ENCODE results near the gene TSNAX. TPM values are rescaled to one million over a fixed set of nuclear protein-coding genes. Genes with fewer than 3 reads are reported as not detected.
A peak's percentile ranks its signal among the peaks of the same experiment; 100 is the strongest.

The TSNAX gene
- total RNA-seq, 2 experiments from 2014 or later: 25.7 to 28.2 TPM

DNA sequence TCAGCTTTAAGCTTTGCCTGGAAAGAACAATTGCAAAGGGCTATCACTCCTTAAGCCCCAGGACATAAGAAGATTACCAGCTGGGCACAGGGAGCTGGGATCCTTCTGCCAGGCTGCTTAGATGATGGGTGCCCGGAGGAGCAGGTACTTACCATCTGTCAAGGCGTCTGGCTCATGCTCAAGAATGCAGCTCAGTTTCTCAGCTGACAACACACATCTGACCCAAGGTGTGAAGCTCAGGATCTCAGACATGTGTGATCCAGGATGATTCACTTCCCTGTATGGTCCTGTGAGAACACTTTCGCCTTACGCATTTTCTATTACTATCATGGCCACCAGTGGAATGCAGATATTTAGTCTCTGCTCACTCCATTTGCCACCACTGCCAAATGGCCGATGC, 83.4 kb downstream of the TSNAX start:
- peaks cover 11% of the 10 kb centered on the region for H3K36me3 Mint-ChIP-seq (ENCODE audit: low read depth)
- no peak overlapping the region for H3K4me3 Mint-ChIP-seq
- H3K9me3 Mint-ChIP-seq: peaks cover 16% of the 10 kb centered on the region
- H3K27ac Mint-ChIP-seq: no peak overlapping the region
- peak; percentile 36 for DNase-seq
- CTCF ChIA-PET: interaction anchor here (1.1 to 2.1 kb wide), 2 partner anchors 8 to 10 kb away, joined by 3 to 10 read pairs; no protein-coding TSS in a partner anchor
- intact Hi-C loops (cut with micrococcal nuclease): loop anchor here (1.0 to 5.0 kb wide), 3 partner anchors 16 to 640 kb away; no protein-coding TSS in a partner anchor
- no peaks in the 10 kb centered on the region for H3K27me3 Mint-ChIP-seq (ENCODE audit: low read depth)
- peaks cover 46% of the 10 kb centered on the region for H3K4me1 Mint-ChIP-seq (ENCODE audit: low read depth)

DNA sequence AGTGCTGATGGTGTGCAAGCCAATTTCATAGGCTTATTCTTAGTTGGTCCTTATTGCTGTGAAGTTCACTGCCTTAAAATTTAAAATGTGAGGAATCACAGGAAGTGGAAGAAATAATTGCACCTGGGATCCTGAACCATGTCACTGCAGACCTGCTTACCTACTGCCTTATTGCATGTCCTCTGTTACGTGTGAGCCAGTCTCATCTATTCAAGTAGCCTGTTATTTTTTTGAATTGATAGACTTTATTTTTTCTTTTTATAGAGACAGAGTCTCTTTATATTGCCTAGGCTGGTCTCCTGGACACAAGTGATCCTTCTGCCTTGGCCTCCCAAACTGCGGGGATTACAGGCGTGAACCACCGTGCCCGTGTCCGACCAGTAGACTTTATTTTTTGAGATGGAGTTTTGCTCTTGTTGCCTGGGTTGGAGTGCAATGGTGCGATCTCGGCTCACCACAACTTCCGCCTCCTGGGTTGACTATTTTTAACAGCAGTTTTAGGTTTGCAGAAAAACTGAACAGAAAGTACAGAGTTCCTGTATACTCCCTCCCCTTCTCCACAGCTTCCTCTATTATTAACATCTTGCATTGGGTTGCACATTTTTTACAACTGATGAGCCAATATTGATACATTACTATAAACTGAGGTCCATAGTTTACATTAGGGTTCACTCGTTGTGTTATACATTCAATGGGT, 84.1 kb downstream of the TSNAX start:
- CTCF ChIA-PET: interaction anchor here (1.2 to 2.1 kb wide), 2 partner anchors 9 to 10 kb away, joined by 8 to 10 read pairs; no protein-coding TSS in a partner anchor
- Mint-ChIP-seq H3K4me1 (ENCODE audit: low read depth) (peaks cover 46% of the 10 kb centered on the region), H3K4me3 (peak overlapping the region; percentile 41), H3K9me3 (peaks cover 16% of the 10 kb centered on the region), H3K36me3 (ENCODE audit: low read depth) (peaks cover 11% of the 10 kb centered on the region), H3K27ac (peak overlapping the region; percentile 83), H3K27me3 (ENCODE audit: low read depth) (no peaks in the 10 kb centered on the region)
- intact Hi-C loops (cut with micrococcal nuclease): loop anchor here (1.0 to 5.0 kb wide), 3 partner anchors 16 to 640 kb away; no protein-coding TSS in a partner anchor
- peak; percentile 82 for DNase-seq

DNA sequence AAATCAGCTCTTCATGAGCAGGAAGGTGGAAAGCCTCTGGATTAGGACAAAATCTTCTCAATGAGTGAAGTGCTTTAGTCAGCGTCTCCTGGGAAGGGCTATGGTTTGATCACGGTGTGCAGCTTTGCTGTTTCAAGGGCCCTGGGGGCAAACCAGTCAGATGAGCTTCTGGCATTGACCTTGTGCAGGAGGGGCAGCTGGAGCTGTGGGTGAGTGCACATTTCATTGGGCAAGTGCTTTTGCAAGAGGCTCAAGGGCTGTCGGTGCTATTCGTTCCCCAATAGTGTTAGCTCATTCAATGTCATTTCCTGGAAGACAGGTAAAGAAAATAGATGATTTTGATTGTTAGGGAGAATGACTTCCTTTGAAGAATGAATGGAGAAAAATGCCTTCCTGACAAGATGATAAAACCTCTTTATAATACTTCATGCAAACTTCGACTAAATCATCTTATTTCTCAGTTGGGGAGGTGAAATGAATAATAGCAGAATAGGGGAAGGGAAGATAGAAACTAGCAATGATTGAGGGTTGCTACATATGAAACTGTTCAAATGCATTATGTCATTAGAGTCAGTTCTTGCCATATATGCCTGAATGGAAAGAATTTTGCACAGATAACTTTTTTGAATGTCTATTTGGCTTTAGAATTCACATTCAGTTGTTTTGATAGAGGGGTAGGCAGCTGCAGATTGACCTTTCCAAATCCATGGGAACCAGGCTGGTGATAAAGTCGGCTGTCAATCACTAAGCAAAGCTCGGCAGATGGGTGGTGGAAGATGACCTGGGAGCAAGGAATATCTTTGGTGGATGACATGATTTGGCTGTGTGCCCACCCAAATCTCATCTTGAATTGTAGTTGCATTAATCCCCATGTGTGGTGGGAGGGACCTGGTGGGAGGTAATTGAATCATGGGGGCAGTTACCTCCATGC, 85.2 kb downstream of the TSNAX start:
- DNase-seq: peak; percentile 22
- peak overlapping the region; percentile 83 for H3K27ac Mint-ChIP-seq
- peaks cover 46% of the 10 kb centered on the region for H3K4me1 Mint-ChIP-seq (ENCODE audit: low read depth)
- H3K4me3 Mint-ChIP-seq: peak overlapping the region; percentile 41
- H3K9me3 Mint-ChIP-seq: peaks cover 16% of the 10 kb centered on the region
- H3K36me3 Mint-ChIP-seq (ENCODE audit: low read depth): peaks cover 11% of the 10 kb centered on the region
- intact Hi-C loops (cut with micrococcal nuclease): loop anchor here (5.0 kb wide), 1 partner anchor 641 kb away; no protein-coding TSS in a partner anchor
- H3K27me3 Mint-ChIP-seq (ENCODE audit: low read depth): no peaks in the 10 kb centered on the region
- CTCF ChIA-PET: interaction anchor here (1.2 to 2.1 kb wide), 2 partner anchors 9 to 10 kb away, joined by 8 to 10 read pairs; no protein-coding TSS in a partner anchor

Other genes with a start within 250 kb of the TSNAX start
- gene EXOC8, start 190.8 kb upstream of the TSNAX start, total RNA-seq: 10 to 100 TPM; 11.5 to 12.0 TPM
- 1 to 10 TPM; 6.0 to 9.1 TPM for gene SPRTN, start 190.4 kb upstream of the TSNAX start, total RNA-seq
- gene EGLN1, start 106.4 kb upstream of the TSNAX start, total RNA-seq: 1 to 10 TPM; 9.6 to 9.8 TPM
- gene DISC1, start 98.1 kb downstream of the TSNAX start, total RNA-seq: 1 to 10 TPM; 4.8 to 5.0 TPM